Gastroesophageal sphincter (tissue), 3 donors: Measurements from ENCODE around the gene CDH13.

Source experiments
- POLR2A ChIP-seq, 2 donors: fragments of 450-650 bp; IDR thresholded peaks; one replicate each; pipeline ENCODE4 v1.6.1; 2017; ENCODE audit warnings: antibody characterized with exemption in 2 of 2, mild to moderate bottlenecking in 2 of 2, moderate library complexity in 1 of 2
- TF ChIP-seq, protein P1 (sequence below), 4 experiments: fragments of 200-600 bp in 2 of 4; fragments of 450-650 bp in 2 of 4; sonication (generic) in 1 of 4; IDR thresholded peaks; one replicate each; pipeline ENCODE4 v1.5.1; 2017 to 2019; ENCODE audit warnings: antibody characterized with exemption in 4 of 4, mild to moderate bottlenecking in 2 of 4, moderate library complexity in 2 of 4

DNA sequence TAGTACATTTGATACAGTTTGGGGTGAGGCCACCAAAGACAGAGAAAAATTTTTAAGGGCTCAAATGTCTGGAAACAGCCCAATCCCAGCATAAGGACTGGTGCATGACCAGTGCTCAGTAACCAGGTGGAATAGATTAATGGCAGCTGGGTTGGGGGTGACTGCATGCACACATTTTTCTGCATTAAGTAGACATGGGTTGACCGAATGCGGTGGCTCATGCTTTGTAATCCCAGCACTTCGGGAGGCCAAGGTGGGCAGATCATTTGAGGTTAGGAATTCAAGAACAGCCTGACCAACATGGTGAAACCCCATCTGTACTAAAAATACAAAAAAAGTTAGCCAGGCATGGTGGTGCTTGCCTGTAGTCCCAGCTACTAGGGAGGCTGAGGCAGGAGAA lies 1060.0 kb downstream of the CDH13 start:
- TF ChIP-seq, protein P1, sequence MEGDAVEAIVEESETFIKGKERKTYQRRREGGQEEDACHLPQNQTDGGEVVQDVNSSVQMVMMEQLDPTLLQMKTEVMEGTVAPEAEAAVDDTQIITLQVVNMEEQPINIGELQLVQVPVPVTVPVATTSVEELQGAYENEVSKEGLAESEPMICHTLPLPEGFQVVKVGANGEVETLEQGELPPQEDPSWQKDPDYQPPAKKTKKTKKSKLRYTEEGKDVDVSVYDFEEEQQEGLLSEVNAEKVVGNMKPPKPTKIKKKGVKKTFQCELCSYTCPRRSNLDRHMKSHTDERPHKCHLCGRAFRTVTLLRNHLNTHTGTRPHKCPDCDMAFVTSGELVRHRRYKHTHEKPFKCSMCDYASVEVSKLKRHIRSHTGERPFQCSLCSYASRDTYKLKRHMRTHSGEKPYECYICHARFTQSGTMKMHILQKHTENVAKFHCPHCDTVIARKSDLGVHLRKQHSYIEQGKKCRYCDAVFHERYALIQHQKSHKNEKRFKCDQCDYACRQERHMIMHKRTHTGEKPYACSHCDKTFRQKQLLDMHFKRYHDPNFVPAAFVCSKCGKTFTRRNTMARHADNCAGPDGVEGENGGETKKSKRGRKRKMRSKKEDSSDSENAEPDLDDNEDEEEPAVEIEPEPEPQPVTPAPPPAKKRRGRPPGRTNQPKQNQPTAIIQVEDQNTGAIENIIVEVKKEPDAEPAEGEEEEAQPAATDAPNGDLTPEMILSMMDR (IDR thresholded peaks at IDR 0.05), result no peak
- TF ChIP-seq POLR2A (IDR thresholded peaks at IDR 0.05), result no peak
